GM18907 (cell line): ENCODE data around the gene ZDHHC11.
"Not testable (repeated sequence)": the region's sequence is repeated elsewhere in the genome, so short reads cannot be mapped to it uniquely, and the experiment has no call there.

ENCODE experiments used
- ATAC-seq: cut with Tn5 transposase; IDR thresholded peaks from one replicate; pipeline ENCODE4 v1.9.1; 2021; ENCODE audit warnings: mild to moderate bottlenecking, moderate library complexity; ENCODE audit not compliant: unreplicated experiment

ZDHHC11 gene

GRCh38 chr5:778967-779366 lies 71.8 kb downstream of the ZDHHC11 start:
- ATAC-seq, result not testable (repeated sequence)

GRCh38 chr5:778421-778820 lies 72.4 kb downstream of the ZDHHC11 start:
- not testable (repeated sequence) for ATAC-seq

- ATAC-seq, result no peak
Measured at GRCh38 chr5:777756-778161, 73.0 kb downstream of the ZDHHC11 start.

- ATAC-seq, result no peak
Measured at GRCh38 chr5:776862-777711, 73.7 kb downstream of the ZDHHC11 start.

- no peak for ATAC-seq
Measured at GRCh38 chr5:775961-776861, 74.6 kb downstream of the ZDHHC11 start.

GRCh38 chr5:775595-775960 lies 75.2 kb downstream of the ZDHHC11 start:
- ATAC-seq, result not testable (repeated sequence)

GRCh38 chr5:774854-775505 lies 75.8 kb downstream of the ZDHHC11 start:
- ATAC-seq, result not testable (repeated sequence)

- ATAC-seq, result not testable (repeated sequence)
Measured at GRCh38 chr5:774304-774703, 76.5 kb downstream of the ZDHHC11 start.

GRCh38 chr5:773517-774264 lies 77.1 kb downstream of the ZDHHC11 start:
- no peak for ATAC-seq

- ATAC-seq, result not testable (repeated sequence)
Measured at GRCh38 chr5:772931-773330, 77.9 kb downstream of the ZDHHC11 start.

GRCh38 chr5:772547-772890 lies 78.3 kb downstream of the ZDHHC11 start:
- not testable (repeated sequence) for ATAC-seq

GRCh38 chr5:771841-772546 lies 78.8 kb downstream of the ZDHHC11 start:
- not testable (repeated sequence) for ATAC-seq

- not testable (repeated sequence) for ATAC-seq
Measured at GRCh38 chr5:771087-771781, 79.6 kb downstream of the ZDHHC11 start.

- not testable (repeated sequence) for ATAC-seq
Measured at GRCh38 chr5:770585-770984, 80.2 kb downstream of the ZDHHC11 start.

- ATAC-seq, result not testable (repeated sequence)
Measured at GRCh38 chr5:769485-770145, 81.2 kb downstream of the ZDHHC11 start.

GRCh38 chr5:766666-767431 lies 83.9 kb downstream of the ZDHHC11 start:
- no peak for ATAC-seq

GRCh38 chr5:765948-766631 lies 84.7 kb downstream of the ZDHHC11 start:
- no peak for ATAC-seq
